ENCODE measurements around the gene PADI2.

Gene PADI2

GRCh38 chr1:17061892-17062291 lies 57.4 kb downstream of the PADI2 start:
- H3K27ac ChIP-seq: no peak overlapping the region
- no peak for TF ChIP-seq ZFX (IDR thresholded peaks at IDR 0.05)
- no peak for TF ChIP-seq CTCF (conservative IDR thresholded peaks at IDR 0.05)

- no peak overlapping the region for H3K27ac ChIP-seq
- TF ChIP-seq ZFX (IDR thresholded peaks at IDR 0.05): no peak
- no peak for TF ChIP-seq CTCF (conservative IDR thresholded peaks at IDR 0.05)
Observed at GRCh38 chr1:17061486-17061885, 57.8 kb downstream of the PADI2 start.

GRCh38 chr1:17060306-17060749 lies 58.9 kb downstream of the PADI2 start:
- TF ChIP-seq CTCF (conservative IDR thresholded peaks at IDR 0.05) (no peak), ZFX (IDR thresholded peaks at IDR 0.05) (no peak)
- no peak overlapping the region for H3K27ac ChIP-seq

- H3K27ac ChIP-seq: no peak overlapping the region
- TF ChIP-seq CTCF (conservative IDR thresholded peaks at IDR 0.05) (peak; percentile 66), ZFX (IDR thresholded peaks at IDR 0.05) (no peak)
Observed at GRCh38 chr1:17059391-17060305, 59.6 kb downstream of the PADI2 start.

- TF ChIP-seq ZFX (IDR thresholded peaks at IDR 0.05): no peak
- no peak for TF ChIP-seq CTCF (conservative IDR thresholded peaks at IDR 0.05)
- no peak overlapping the region for H3K27ac ChIP-seq
Observed at GRCh38 chr1:17056551-17056950, 62.7 kb downstream of the PADI2 start.

- no peak for TF ChIP-seq ZFX (IDR thresholded peaks at IDR 0.05)
- no peak for TF ChIP-seq CTCF (conservative IDR thresholded peaks at IDR 0.05)
- H3K27ac ChIP-seq: no peak overlapping the region
Observed at GRCh38 chr1:17055801-17056200, 63.5 kb downstream of the PADI2 start.

GRCh38 chr1:17053685-17054410 lies 65.4 kb downstream of the PADI2 start, which contains the start of gene SDHB:
Gene SDHB, minus strand, starts transcription at chr1:17054032. Its CDS starts 13 bp downstream, at chr1:17054019.
- no peak for TF ChIP-seq CTCF (conservative IDR thresholded peaks at IDR 0.05)
- no peak for TF ChIP-seq ZFX (IDR thresholded peaks at IDR 0.05)
- H3K27ac ChIP-seq: peak within 1 kb of the TSS; percentile 96

Measured in C4-2B (cell line).